WTC11 (cell line): ENCODE data around the gene TTC19. TPM values are rescaled to one million over a fixed set of nuclear protein-coding genes. Genes with fewer than 3 reads are reported as not detected.

Experiments used
- ATF6 ChIP-seq: sonication (generic); formaldehyde crosslinking; IDR thresholded peaks from 2 replicates; pipeline ENCODE4 v1.8.1; 2023; ENCODE audit warnings: mild to moderate bottlenecking, missing genetic modification reagents
- CREM ChIP-seq: sonication (generic); formaldehyde crosslinking; IDR thresholded peaks from 2 replicates; pipeline ENCODE4 v1.8.1; 2022; ENCODE audit warnings: mild to moderate bottlenecking, missing genetic modification reagents, moderate library complexity
- ELF4 ChIP-seq: sonication (generic); formaldehyde crosslinking; IDR thresholded peaks from 2 replicates; pipeline ENCODE4 v1.8.1; 2022; ENCODE audit warnings: low read depth, mild to moderate bottlenecking, moderate library complexity, missing genetic modification reagents
- MLX ChIP-seq: sonication (generic); formaldehyde crosslinking; IDR thresholded peaks from 2 replicates; pipeline ENCODE4 v1.8.1; 2023; ENCODE audit warnings: mild to moderate bottlenecking, missing genetic modification reagents, moderate library complexity
- NFATC4 ChIP-seq: fragments of 250-450 bp; sonication (Bioruptor Pico); IDR thresholded peaks from 2 replicates; pipeline ENCODE4 v1.9.0; 2021; ENCODE audit warnings: mild to moderate bottlenecking
- NFE2L1 ChIP-seq: sonication (generic); formaldehyde crosslinking; IDR thresholded peaks from 2 replicates; pipeline ENCODE4 v1.8.1; 2023; ENCODE audit warnings: missing genetic modification reagents
- NR3C1 ChIP-seq: sonication (generic); formaldehyde crosslinking; conservative IDR thresholded peaks from 2 replicates; pipeline ENCODE4 v1.8.1; 2023; ENCODE audit warnings: low read depth, mild to moderate bottlenecking, missing genetic modification reagents
- USF2 ChIP-seq: sonication (generic); formaldehyde crosslinking; IDR thresholded peaks from 2 replicates; pipeline ENCODE4 v1.8.1; 2023; ENCODE audit warnings: mild to moderate bottlenecking, missing genetic modification reagents, moderate library complexity
- total RNA-seq: library from RNA; stranded (reverse); gene quantifications from 3 replicates; pipeline ENCODE4 v1.2.3, GENCODE V29; 2021

Gene TTC19
- total RNA-seq, 1 experiment from 2014 or later = 55.3 TPM

- TF ChIP-seq ATF6 (no peak), USF2 (no peak), NR3C1 (no peak), ELF4 (CRISPR knock-in tag) (no peak), MLX (no peak), NFATC4 (no peak), CREM (CRISPR knock-in tag) (no peak), NFE2L1 (no peak)
- TF ChIP-seq, all 79 proteins: peak for 0
These were observed 76.3 kb downstream of the TTC19 start (continued) for GRCh38 chr17:16075949-16076348.

Other genes with a start within 250 kb of the TTC19 start
- gene ADORA2B, start 54.7 kb upstream of the TTC19 start, total RNA-seq = 4.2 to 5.1 TPM (median 4.9 TPM) in 3 replicates
- 41.1 to 41.7 TPM (median 41.3 TPM) in 3 replicates for gene ZSWIM7, start 120 bp upstream of the TTC19 start, total RNA-seq
- 107 to 124 TPM (median 116 TPM) in 3 replicates for gene NCOR1, start 215.7 kb downstream of the TTC19 start, total RNA-seq
- gene PIGL, start 217.4 kb downstream of the TTC19 start, total RNA-seq = 24.5 to 44.1 TPM (median 28.1 TPM) in 3 replicates